Retinal pigment epithelial cell (primary cell): ENCODE results near the gene CRTC1.
"Not testable (repeated sequence)": the region's sequence is repeated elsewhere in the genome, so short reads cannot be mapped to it uniquely, and the experiment has no call there.

Experiments
- DNase-seq: peaks from one replicate; pipeline ENCODE4 v3.0.0-alpha.2; 2010; ENCODE audit warnings: low read depth
- H3K4me3 ChIP-seq: 2 replicates; pipeline ENCODE4 v1.5.1; 2011; ENCODE audit warnings: mild to moderate bottlenecking, low read length, control low read depth, moderate library complexity
- CTCF ChIP-seq: conservative IDR thresholded peaks from 2 replicates; pipeline ENCODE4 v1.5.1; 2011; ENCODE audit warnings: low read depth, low read length, control low read depth, inconsistent platforms

CRTC1 gene

GRCh38 chr19:18718846-18719458, 35.5 kb downstream of the CRTC1 start:
- DNase-seq = no peak
- H3K4me3 ChIP-seq = no peak overlapping the region
- no peak for TF ChIP-seq CTCF

GRCh38 chr19:18719541-18719940, 36.1 kb downstream of the CRTC1 start:
- no peak for DNase-seq
- no peak for TF ChIP-seq CTCF
- H3K4me3 ChIP-seq = no peak overlapping the region

GRCh38 chr19:18723871-18724377, 40.4 kb downstream of the CRTC1 start:
- no peak for TF ChIP-seq CTCF
- no peak overlapping the region for H3K4me3 ChIP-seq
- no peak for DNase-seq

- TF ChIP-seq CTCF = no peak
Observed at GRCh38 chr19:18725841-18726770, 42.6 kb downstream of the CRTC1 start.

GRCh38 chr19:18726846-18727245, 43.4 kb downstream of the CRTC1 start:
- H3K4me3 ChIP-seq = no peak overlapping the region
- TF ChIP-seq CTCF = no peak
- DNase-seq = no peak

More at GRCh38 chr19:18725841-18726770, 42.6 kb downstream of the CRTC1 start:
- peak; percentile 23 for DNase-seq
- no peak overlapping the region for H3K4me3 ChIP-seq

GRCh38 chr19:18727602-18728001, 44.1 kb downstream of the CRTC1 start:
- DNase-seq, H3K4me3 ChIP-seq: not testable (repeated sequence)

GRCh38 chr19:18729933-18730530, 46.6 kb downstream of the CRTC1 start:
- no peak for DNase-seq
- no peak overlapping the region for H3K4me3 ChIP-seq
- TF ChIP-seq CTCF = no peak
